K562 (cell line): ENCODE data around the gene MYL3. TPM values are rescaled to one million over a fixed set of nuclear protein-coding genes. Genes with fewer than 3 reads are reported as not detected.

ENCODE experiments used
- DPF2 ChIP-seq: fragments of 450-650 bp; IDR thresholded peaks from 2 replicates; pipeline ENCODE4 v1.6.1; 2016
- GTF2F1 ChIP-seq: IDR thresholded peaks from 2 replicates; pipeline ENCODE4 v1.6.1; 2011; ENCODE audit warnings: low read depth, low read length, improper control_type of control experiment
- MTA2 ChIP-seq: fragments of 450-650 bp; IDR thresholded peaks from 2 replicates; pipeline ENCODE4 v1.6.1; 2016; ENCODE audit warnings: low read depth
- MTA3 ChIP-seq: fragments of 450-650 bp; formaldehyde crosslinking; IDR thresholded peaks from 2 replicates; pipeline ENCODE4 v1.6.1; 2017; ENCODE audit warnings: mild to moderate bottlenecking, borderline replicate concordance
- MTF1 ChIP-seq: fragments of 250-450 bp; sonication (Bioruptor Pico); IDR thresholded peaks from 2 replicates; pipeline ENCODE4 v1.9.0; 2021; ENCODE audit warnings: moderate library complexity, mild to moderate bottlenecking, inconsistent platforms, borderline replicate concordance
- NFIC ChIP-seq: fragments of 450-650 bp; IDR thresholded peaks from 2 replicates; pipeline ENCODE4 v1.6.1; 2017; ENCODE audit warnings: mild to moderate bottlenecking, inconsistent platforms
- RB1 ChIP-seq: fragments of 450-650 bp; IDR thresholded peaks from 2 replicates; pipeline ENCODE4 v1.6.1; 2017; ENCODE audit warnings: low read depth, mild to moderate bottlenecking
- RFX7 ChIP-seq: fragments of 250-450 bp; sonication (Bioruptor Pico); IDR thresholded peaks from 2 replicates; pipeline ENCODE4 v1.5.1; 2021; ENCODE audit warnings: mild to moderate bottlenecking
- SIN3A ChIP-seq, 2 experiments: fragments of 150-350 bp in 1 of 2; IDR thresholded peaks; 2 replicates each; pipeline ENCODE4 v1.6.1; 2011 to 2016; ENCODE audit warnings: borderline replicate concordance in 2 of 2, low read depth in 2 of 2, low read length in 2 of 2, mild to moderate bottlenecking in 2 of 2, moderate library complexity in 2 of 2; ENCODE audit not compliant: control insufficient read depth in 1 of 2
- SREBF1 ChIP-seq: fragments of 150-350 bp; IDR thresholded peaks from 2 replicates; pipeline ENCODE4 v1.6.1; 2014; ENCODE audit warnings: antibody characterized with exemption, low read depth, low read length, borderline replicate concordance
- THRB ChIP-seq: fragments of 450-650 bp; formaldehyde crosslinking; conservative IDR thresholded peaks from 2 replicates; pipeline ENCODE4 v1.4.0; 2022; ENCODE audit warnings: mild to moderate bottlenecking, missing genetic modification characterization
- ZNF174 ChIP-seq: fragments of 250-450 bp; sonication (Bioruptor Pico); IDR thresholded peaks from 2 replicates; pipeline ENCODE4 v1.4.0; 2020; ENCODE audit warnings: mild to moderate bottlenecking
- ZNF316 ChIP-seq: fragments of 450-650 bp; IDR thresholded peaks from 2 replicates; pipeline ENCODE4 v1.6.1; 2016
- ZNF398 ChIP-seq: fragments of 250-450 bp; sonication (Bioruptor Pico); IDR thresholded peaks from 2 replicates; pipeline ENCODE4 v1.8.0; 2021; ENCODE audit warnings: moderate library complexity, mild to moderate bottlenecking, inconsistent platforms
- ZNF449 ChIP-seq: fragments of 250-450 bp; sonication (Bioruptor Pico); IDR thresholded peaks from 2 replicates; pipeline ENCODE4 v1.8.0; 2022; ENCODE audit warnings: moderate library complexity, mild to moderate bottlenecking, inconsistent platforms
- ZNF668 ChIP-seq: fragments of 250-450 bp; sonication (Bioruptor Pico); IDR thresholded peaks from 2 replicates; pipeline ENCODE4 v1.8.0; 2022; ENCODE audit warnings: mild to moderate bottlenecking, inconsistent platforms
- ZZZ3 ChIP-seq: fragments of 450-650 bp; IDR thresholded peaks from 2 replicates; pipeline ENCODE4 v1.6.1; 2016; ENCODE audit warnings: antibody characterized with exemption, mild to moderate bottlenecking, moderate library complexity
- polyA plus RNA-seq, 8 experiments: library from polyadenylated mRNA; depleted of rRNA in 4 of 8; stranded (reverse) in 5 of 8; unstranded in 3 of 8; fragments of >200 nt; fragmentation: Nextera tagmentation in 2 of 8; fragmentation: Illumina TruSeq in 1 of 8; extraction: Ambion mirVana in 2 of 8; extraction: Trizol in 1 of 8; gene quantifications; 2 replicates each; pipeline versions ENCODE4 v1.2.1 to v1.2.3, GENCODE V29; 2011 to 2014; ENCODE audit warnings: inconsistent platforms in 1 of 8, missing spikeins in 1 of 8
- total RNA-seq, 7 experiments: library from RNA; depleted of rRNA in 6 of 7; stranded (reverse); fragments of >200 nt in 6 of 7; fragmentation: Illumina TruSeq in 2 of 7; extraction: Trizol in 2 of 7; gene quantifications; 2 replicates each; pipeline versions ENCODE4 v1.2.1 to v1.2.3, GENCODE V29; 2011 to 2021; ENCODE audit warnings: low replicate concordance in 1 of 7
- TF ChIP-seq, protein P1 (sequence below): fragments of 450-650 bp; IDR thresholded peaks from 2 replicates; pipeline ENCODE4 v1.6.1; 2017; ENCODE audit warnings: mild to moderate bottlenecking, moderate library complexity
- TF ChIP-seq, protein P2 (sequence below): sonication (generic); IDR thresholded peaks from 2 replicates; pipeline ENCODE4 v1.6.1; 2016

MYL3 gene
- total and polyA plus RNA-seq, 9 of the 15 experiments (the other 6 are each of a cell fraction or from before 2014, with no cell fraction given) = 0.14 to 0.45 TPM; not detected in 7

DNA sequence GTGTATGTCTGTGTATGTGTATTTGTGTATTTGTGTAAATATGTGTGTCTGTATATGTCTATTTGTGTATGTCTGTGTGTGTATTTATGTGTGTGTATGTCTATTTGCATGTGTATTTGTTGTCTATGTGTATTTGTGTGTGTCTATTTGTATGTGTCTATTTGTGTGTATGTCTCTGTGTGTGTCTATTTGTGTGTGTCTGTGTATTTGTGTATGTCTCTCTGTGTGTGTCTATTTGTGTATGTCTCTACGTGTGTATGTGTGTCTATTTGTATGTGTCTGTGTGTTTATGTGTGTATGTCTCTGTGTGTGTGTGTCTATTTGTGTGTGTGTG is 44.7 kb upstream of the MYL3 start (continued):
- TF ChIP-seq ZNF398 (CRISPR knock-in tag) = no peak
- 0 out of 2 replicates have a peak, but pooled peaks have one; percentile 24 for TF ChIP-seq NFIC
- TF ChIP-seq DPF2 = peak; percentile 9; the same call in 1 of the 2 replicates
- no peak for TF ChIP-seq RFX7
- TF ChIP-seq THRB = 0 out of 2 replicates have a peak, but pooled peaks have one; percentile 45
- TF ChIP-seq SREBF1 = no peak
- TF ChIP-seq, protein P1, sequence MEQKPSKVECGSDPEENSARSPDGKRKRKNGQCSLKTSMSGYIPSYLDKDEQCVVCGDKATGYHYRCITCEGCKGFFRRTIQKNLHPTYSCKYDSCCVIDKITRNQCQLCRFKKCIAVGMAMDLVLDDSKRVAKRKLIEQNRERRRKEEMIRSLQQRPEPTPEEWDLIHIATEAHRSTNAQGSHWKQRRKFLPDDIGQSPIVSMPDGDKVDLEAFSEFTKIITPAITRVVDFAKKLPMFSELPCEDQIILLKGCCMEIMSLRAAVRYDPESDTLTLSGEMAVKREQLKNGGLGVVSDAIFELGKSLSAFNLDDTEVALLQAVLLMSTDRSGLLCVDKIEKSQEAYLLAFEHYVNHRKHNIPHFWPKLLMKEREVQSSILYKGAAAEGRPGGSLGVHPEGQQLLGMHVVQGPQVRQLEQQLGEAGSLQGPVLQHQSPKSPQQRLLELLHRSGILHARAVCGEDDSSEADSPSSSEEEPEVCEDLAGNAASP = no peak
- TF ChIP-seq SIN3A (IDR thresholded peaks at IDR 0.05; ENCODE audit: borderline replicate concordance in 2 of 2, control insufficient read depth in 1 of 2, low read depth in 2 of 2, low read length in 2 of 2) = no peak
- no peak for TF ChIP-seq ZNF174 (CRISPR knock-in tag)
- TF ChIP-seq MTA2 = 0 out of 2 replicates have a peak, but pooled peaks have one; percentile 6
- no peak for TF ChIP-seq ZNF668 (CRISPR knock-in tag)
- no peak for TF ChIP-seq ZNF449 (CRISPR knock-in tag)
- no peak for TF ChIP-seq ZNF316
- no peak for TF ChIP-seq ZZZ3
- TF ChIP-seq GTF2F1 = no peak
- TF ChIP-seq MTF1 (CRISPR knock-in tag) = no peak
- TF ChIP-seq, protein P2, sequence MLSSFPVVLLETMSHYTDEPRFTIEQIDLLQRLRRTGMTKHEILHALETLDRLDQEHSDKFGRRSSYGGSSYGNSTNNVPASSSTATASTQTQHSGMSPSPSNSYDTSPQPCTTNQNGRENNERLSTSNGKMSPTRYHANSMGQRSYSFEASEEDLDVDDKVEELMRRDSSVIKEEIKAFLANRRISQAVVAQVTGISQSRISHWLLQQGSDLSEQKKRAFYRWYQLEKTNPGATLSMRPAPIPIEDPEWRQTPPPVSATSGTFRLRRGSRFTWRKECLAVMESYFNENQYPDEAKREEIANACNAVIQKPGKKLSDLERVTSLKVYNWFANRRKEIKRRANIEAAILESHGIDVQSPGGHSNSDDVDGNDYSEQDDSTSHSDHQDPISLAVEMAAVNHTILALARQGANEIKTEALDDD = no peak
- no peak for TF ChIP-seq RB1
- TF ChIP-seq MTA3 = no peak
